KMS-11 (cell line): ENCODE data around the gene GAS2L1.

Experiments used
- H2AFZ ChIP-seq: fragments of 200-600 bp; sonication (generic); 2 replicates; pipeline ENCODE4 v1.6.1; 2016; ENCODE audit warnings: antibody characterized with exemption, mixed run types, low read depth
- H3K27ac ChIP-seq: fragments of 200-600 bp; sonication (generic); 2 replicates; pipeline ENCODE4 v1.6.1; 2016; ENCODE audit warnings: mild to moderate bottlenecking, mixed run types
- H3K27me3 ChIP-seq: fragments of 200-600 bp; sonication (generic); 2 replicates; pipeline ENCODE4 v1.6.1; 2017; ENCODE audit warnings: mild to moderate bottlenecking, low read depth, mixed run types, moderate library complexity; ENCODE audit not compliant: insufficient read depth
- H3K36me3 ChIP-seq: fragments of 200-600 bp; sonication (generic); 2 replicates; pipeline ENCODE4 v1.6.1; 2017; ENCODE audit warnings: mild to moderate bottlenecking, mixed run types; ENCODE audit not compliant: insufficient read depth
- H3K4me1 ChIP-seq: fragments of 200-600 bp; sonication (generic); 2 replicates; pipeline ENCODE4 v1.6.1; 2016; ENCODE audit warnings: mild to moderate bottlenecking, low read depth, mixed run types; ENCODE audit not compliant: poor library complexity, severe bottlenecking
- H3K4me2 ChIP-seq: fragments of 200-600 bp; sonication (generic); 2 replicates; pipeline ENCODE4 v1.7.0; 2016; ENCODE audit warnings: mild to moderate bottlenecking, mixed run types
- H3K4me3 ChIP-seq: fragments of 200-600 bp; sonication (generic); IDR thresholded peaks from 2 replicates; pipeline ENCODE4 v1.6.1; 2017; ENCODE audit warnings: low read depth, low read length, mixed read lengths; ENCODE audit not compliant: insufficient read depth
- H3K79me2 ChIP-seq: fragments of 200-600 bp; sonication (generic); 2 replicates; pipeline ENCODE4 v1.6.1; 2016; ENCODE audit warnings: low read depth, mixed run types; ENCODE audit not compliant: insufficient read depth
- H3K9ac ChIP-seq: fragments of 200-600 bp; sonication (generic); 2 replicates; pipeline ENCODE4 v1.6.1; 2016; ENCODE audit warnings: mild to moderate bottlenecking, mixed run types
- H4K20me1 ChIP-seq: fragments of 200-600 bp; sonication (generic); 2 replicates; pipeline ENCODE4 v1.6.1; 2016; ENCODE audit warnings: mild to moderate bottlenecking, mixed run types; ENCODE audit not compliant: insufficient read depth
- CTCF ChIP-seq: fragments of 200-600 bp; sonication (generic); conservative IDR thresholded peaks from 2 replicates; pipeline ENCODE4 v1.6.1; 2017; ENCODE audit warnings: low read depth, mild to moderate bottlenecking, antibody characterized with exemption, low read length, moderate library complexity, mixed read lengths

Gene GAS2L1

GRCh38 chr22:29305836-29306174 lies 645 bp upstream of the GAS2L1 start:
- no peaks in the 10 kb centered on the region for H4K20me1 ChIP-seq

GRCh38 chr22:29306835-29307595 lies 565 bp downstream of the GAS2L1 start:
- peak overlapping the region; percentile 97 for H2AFZ ChIP-seq
- H3K4me2 ChIP-seq: peak overlapping the region; percentile 100
- H3K4me1 ChIP-seq: no peaks in the 10 kb centered on the region
- H3K79me2 ChIP-seq: no peaks in the 10 kb centered on the region
- no peak overlapping the region for H3K27ac ChIP-seq
- H3K4me3 ChIP-seq: no peak overlapping the region
- peaks cover 6% of the 10 kb centered on the region; the same call in 1 of the 2 replicates for H3K27me3 ChIP-seq
- TF ChIP-seq CTCF: no peak
- H3K9ac ChIP-seq: peak overlapping the region; percentile 64; the same call in 1 of the 2 replicates
- no peaks in the 10 kb centered on the region for H4K20me1 ChIP-seq
- H3K36me3 ChIP-seq: no peaks in the 10 kb centered on the region

More at GRCh38 chr22:29305836-29306174, 645 bp upstream of the GAS2L1 start:
- H3K79me2 ChIP-seq: no peaks in the 10 kb centered on the region
- no peak overlapping the region for H3K27ac ChIP-seq
- 0 out of 2 replicates have a peak, but pooled peaks cover 1% of the 10 kb centered on the region for H3K27me3 ChIP-seq
- peak overlapping the region; percentile 97 for H2AFZ ChIP-seq
- H3K36me3 ChIP-seq: no peaks in the 10 kb centered on the region
- H3K4me2 ChIP-seq: peak overlapping the region; percentile 100
- no peak overlapping the region for H3K4me3 ChIP-seq
- TF ChIP-seq CTCF: no peak
- H3K4me1 ChIP-seq: no peaks in the 10 kb centered on the region
- H3K9ac ChIP-seq: no peak overlapping the region

- H3K27ac ChIP-seq: no peak overlapping the region
- H2AFZ ChIP-seq: no peak overlapping the region
- H4K20me1 ChIP-seq: no peaks in the 10 kb centered on the region
- no peak overlapping the region for H3K9ac ChIP-seq
- no peaks in the 10 kb centered on the region for H3K79me2 ChIP-seq
- TF ChIP-seq CTCF: no peak
- no peak overlapping the region for H3K4me3 ChIP-seq
- no peaks in the 10 kb centered on the region for H3K36me3 ChIP-seq
- H3K27me3 ChIP-seq: peaks cover 11% of the 10 kb centered on the region; the same call in 1 of the 2 replicates
- peak overlapping the region; percentile 51; the same call in 1 of the 2 replicates for H3K4me2 ChIP-seq
- no peaks in the 10 kb centered on the region for H3K4me1 ChIP-seq
Measured at GRCh38 chr22:29307596-29308147, 1.2 kb downstream of the GAS2L1 start.

DNA sequence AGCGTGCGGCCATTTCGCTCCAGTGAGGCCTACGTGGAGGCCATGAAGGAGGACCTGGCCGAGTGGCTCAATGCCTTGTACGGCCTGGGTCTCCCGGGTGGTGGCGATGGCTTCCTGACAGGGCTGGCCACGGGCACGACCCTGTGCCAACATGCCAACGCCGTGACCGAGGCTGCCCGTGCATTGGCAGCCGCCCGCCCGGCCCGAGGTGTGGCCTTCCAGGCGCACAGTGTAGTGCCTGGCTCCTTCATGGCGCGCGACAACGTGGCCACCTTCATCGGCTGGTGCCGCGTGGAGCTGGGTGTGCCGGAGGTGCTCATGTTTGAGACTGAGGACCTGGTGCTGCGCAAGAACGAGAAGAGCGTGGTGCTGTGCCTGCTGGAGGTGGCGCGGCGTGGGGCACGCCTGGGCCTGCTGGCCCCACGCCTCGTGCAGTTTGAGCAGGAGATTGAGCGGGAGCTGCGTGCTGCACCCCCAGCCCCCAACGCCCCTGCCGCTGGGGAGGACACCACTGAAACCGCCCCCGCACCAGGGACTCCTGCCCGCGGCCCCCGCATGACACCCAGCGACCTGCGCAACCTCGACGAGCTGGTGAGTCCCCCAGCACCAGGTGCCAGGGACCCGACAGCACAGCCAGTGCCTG lies 1.8 kb downstream of the GAS2L1 start:
- Histone ChIP-seq H3K27me3 (peaks cover 11% of the 10 kb centered on the region; the same call in 1 of the 2 replicates), H3K79me2 (no peaks in the 10 kb centered on the region), H3K4me3 (no peak overlapping the region), H3K36me3 (no peaks in the 10 kb centered on the region), H3K4me1 (no peaks in the 10 kb centered on the region), H4K20me1 (no peaks in the 10 kb centered on the region), H3K9ac (no peak overlapping the region), H2AFZ (no peak overlapping the region), H3K4me2 (no peak overlapping the region), H3K27ac (no peak overlapping the region)
- TF ChIP-seq CTCF: no peak
